Dermis lymphatic vessel endothelial cell (primary cell): ENCODE measurements around the gene COPS4. TPM values are rescaled to one million over a fixed set of nuclear protein-coding genes. Genes with fewer than 3 reads are reported as not detected.

ENCODE experiments used
- total RNA-seq: library from RNA; depleted of rRNA; stranded (reverse); fragments of >200 nt; gene quantifications from 2 replicates; pipeline ENCODE4 v1.2.1, GENCODE V29; 2014

Gene COPS4
- 71.1 and 109 TPM in 2 replicates for total RNA-seq

DNA sequence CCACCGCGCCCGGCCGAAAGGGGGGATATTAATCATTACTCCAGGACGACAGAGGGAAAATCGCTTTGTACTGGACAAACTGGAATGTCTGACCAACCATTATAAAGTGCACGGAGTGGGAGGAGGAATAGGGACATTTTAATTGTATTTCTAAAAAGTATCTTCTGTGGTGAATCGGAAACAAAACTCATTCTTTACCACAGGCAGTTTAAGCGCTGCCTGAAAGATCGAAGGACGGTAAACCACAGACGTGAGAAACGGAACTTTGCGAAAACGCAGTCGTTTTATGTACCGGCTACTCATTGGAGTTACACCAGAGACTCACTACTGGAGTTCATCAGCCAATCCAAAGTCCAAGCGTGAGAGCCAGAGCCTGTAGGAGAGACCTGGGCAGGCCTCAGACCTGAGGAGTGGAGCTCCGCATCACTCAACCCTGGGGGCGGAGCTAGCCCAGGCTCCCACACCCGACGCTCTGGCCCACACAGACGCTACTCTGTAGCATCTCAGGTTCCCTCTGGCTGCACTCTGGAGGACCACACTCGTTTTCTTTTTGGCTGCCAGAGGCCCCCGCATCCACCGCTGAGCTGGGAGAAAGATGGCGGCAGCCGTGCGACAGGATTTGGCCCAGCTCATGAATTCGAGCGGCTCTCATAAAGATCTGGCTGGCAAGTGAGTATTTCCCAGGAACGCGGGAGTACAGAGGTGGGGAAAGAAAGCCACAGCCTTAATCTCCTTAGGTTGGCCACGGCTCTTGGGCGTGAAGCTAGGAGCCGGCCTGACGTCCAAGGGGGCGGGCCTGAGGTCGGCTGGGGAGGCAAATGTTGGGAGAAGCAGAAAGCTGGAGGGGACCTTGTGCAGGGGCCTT lies at the start of gene COPS4:
Gene COPS4 (plus strand): TSS at position 554 of the 865 bp plus-strand sequence. CDS start 42 bp downstream, at position 596.

DNA sequence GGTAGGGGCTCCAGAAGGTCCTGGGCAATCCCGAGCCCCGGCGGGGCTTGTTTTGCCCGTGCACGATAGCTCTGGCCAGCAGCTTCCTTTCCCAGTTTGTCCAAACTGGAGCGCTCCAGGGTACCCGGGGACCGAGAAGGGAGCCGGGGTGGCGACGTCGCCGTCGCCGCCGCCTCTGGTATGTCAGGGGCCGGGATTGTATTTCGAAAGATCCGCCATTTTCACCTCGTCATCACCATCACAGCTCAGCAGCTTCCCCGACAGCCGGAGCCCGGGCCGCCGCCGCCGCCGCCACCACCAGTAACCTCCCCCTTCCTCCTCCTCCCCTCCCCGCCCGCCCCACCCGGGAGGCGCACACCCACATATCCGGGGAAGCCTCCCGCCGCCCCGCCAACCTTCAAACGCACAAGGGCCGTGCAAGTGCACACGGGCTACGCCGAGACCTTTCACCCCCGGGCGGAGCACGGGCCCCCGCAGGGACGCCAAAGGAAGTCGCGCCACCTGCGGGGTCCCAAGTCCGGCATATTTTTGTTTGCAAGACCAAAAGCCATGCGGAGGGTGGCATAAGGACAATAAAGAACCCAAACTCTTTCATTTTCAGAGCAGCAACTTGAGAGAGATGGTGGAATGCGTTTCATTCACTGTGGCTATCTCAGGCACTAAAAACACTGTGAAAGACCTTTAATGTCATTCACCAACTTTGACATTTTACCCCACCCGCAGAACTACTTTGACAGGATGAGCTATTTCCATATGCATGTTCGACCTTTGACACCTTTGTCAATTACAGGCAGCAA lies 24.3 kb upstream of the COPS4 start, which contains the start of gene LIN54:
Gene LIN54 (minus strand): TSS at position 302 of the 797 bp plus-strand sequence. CDS start 25,979 bp downstream, outside the sequence.

DNA sequence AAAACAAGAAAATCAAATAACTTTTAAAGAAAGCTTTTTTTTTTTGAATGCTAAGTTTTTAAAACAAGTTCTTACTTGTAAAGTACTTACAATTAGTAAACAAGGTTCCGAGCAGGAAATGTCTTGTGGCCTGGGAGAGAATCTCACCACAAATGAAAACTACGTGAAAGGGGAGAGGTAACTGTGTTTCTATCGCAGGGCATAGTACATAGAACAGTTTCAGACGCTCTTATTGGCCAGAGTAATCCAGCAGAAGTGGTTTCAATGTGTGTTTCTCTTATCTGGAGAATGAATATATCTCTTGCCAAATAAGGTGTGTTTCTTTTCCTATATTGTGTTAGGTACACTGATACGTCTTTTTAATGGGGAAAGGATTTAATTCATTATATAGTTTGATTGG lies 79.6 kb downstream of the COPS4 start, which contains the start of gene PLAC8:
Gene PLAC8 (minus strand): TSS at position 154 of the 400 bp plus-strand sequence. CDS start 6,808 bp downstream, outside the sequence.

Other genes with a start within 250 kb of the COPS4 start
- 21.3 and 23.3 TPM in 2 replicates for gene SCD5, start 236.4 kb upstream of the COPS4 start, total RNA-seq
- 197 and 216 TPM in 2 replicates for gene SEC31A, start 144.0 kb upstream of the COPS4 start, total RNA-seq
- gene THAP9, start 134.4 kb upstream of the COPS4 start, total RNA-seq: 7.9 and 8.0 TPM in 2 replicates
- 8.2 and 9.9 TPM in 2 replicates for gene LIN54, start 24.4 kb upstream of the COPS4 start, total RNA-seq
- 0.22 TPM in 1 of 2 replicates, not detected in the other for gene PLAC8, start 79.5 kb downstream of the COPS4 start, total RNA-seq
- 17.1 and 20.3 TPM in 2 replicates for gene COQ2, start 249.6 kb downstream of the COPS4 start, total RNA-seq